Peyer's patch (tissue), 4 donors: ENCODE measurements around the gene FITM1.

Experiments used
- POLR2A ChIP-seq, 2 donors: fragments of 450-650 bp; IDR thresholded peaks; one replicate each; pipeline ENCODE4 v1.5.1; 2017; ENCODE audit warnings: antibody characterized with exemption in 2 of 2, mild to moderate bottlenecking in 2 of 2, moderate library complexity in 2 of 2
- TF ChIP-seq, protein P1 (sequence below), 6 experiments: fragments of 450-650 bp in 4 of 6; fragments of 200-600 bp in 2 of 6; sonication (generic) in 1 of 6; IDR thresholded peaks; one replicate each; pipeline ENCODE4 v1.5.1; 2017 to 2019; ENCODE audit warnings: antibody characterized with exemption in 6 of 6, mild to moderate bottlenecking in 3 of 6, moderate library complexity in 1 of 6

DNA sequence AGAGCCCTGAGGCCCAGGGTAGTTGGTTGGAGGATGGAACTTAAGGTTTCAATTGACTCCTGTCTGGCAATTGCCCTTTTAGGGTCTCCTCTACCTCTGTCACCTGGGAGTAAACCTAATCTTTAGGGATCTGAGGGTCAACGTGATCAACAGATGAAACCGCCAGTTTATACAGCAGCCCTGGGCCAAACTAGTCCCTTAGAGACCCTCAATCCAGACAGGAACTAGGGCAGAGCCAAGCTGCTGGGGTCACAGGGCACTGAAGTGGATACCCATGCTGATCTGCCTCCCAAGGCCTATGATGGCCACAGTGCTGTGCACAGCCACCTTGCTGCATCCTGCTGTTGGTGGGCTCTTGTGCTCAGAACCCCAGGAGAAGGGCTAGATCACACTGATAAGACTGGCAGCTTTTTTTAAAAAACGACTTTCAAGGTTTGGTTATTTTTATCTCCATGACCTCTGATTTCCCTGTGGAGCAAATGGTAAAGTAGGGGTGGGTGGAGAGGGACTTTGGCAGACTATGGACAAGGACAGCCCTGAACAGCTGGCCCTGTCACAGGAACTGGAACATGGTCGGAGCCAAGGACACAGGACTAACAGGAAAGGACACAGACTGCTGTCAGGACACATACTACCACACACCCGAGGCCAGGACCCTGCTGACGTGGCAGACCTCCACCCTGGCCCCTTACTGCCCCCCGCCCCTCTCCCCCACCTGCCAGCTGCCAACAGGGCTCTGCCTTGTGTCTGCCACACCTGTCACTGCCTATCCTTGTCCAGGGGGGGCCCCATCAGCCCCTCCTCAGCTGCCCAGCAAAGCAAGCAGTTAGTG lies 474 bp downstream of the FITM1 start:
- TF ChIP-seq, protein P1, sequence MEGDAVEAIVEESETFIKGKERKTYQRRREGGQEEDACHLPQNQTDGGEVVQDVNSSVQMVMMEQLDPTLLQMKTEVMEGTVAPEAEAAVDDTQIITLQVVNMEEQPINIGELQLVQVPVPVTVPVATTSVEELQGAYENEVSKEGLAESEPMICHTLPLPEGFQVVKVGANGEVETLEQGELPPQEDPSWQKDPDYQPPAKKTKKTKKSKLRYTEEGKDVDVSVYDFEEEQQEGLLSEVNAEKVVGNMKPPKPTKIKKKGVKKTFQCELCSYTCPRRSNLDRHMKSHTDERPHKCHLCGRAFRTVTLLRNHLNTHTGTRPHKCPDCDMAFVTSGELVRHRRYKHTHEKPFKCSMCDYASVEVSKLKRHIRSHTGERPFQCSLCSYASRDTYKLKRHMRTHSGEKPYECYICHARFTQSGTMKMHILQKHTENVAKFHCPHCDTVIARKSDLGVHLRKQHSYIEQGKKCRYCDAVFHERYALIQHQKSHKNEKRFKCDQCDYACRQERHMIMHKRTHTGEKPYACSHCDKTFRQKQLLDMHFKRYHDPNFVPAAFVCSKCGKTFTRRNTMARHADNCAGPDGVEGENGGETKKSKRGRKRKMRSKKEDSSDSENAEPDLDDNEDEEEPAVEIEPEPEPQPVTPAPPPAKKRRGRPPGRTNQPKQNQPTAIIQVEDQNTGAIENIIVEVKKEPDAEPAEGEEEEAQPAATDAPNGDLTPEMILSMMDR (IDR thresholded peaks at IDR 0.05): no peak
- no peak for TF ChIP-seq POLR2A (IDR thresholded peaks at IDR 0.05)
